HG03469 (cell line): Measurements from ENCODE around the gene TNFRSF21.

ENCODE experiments used
- ATAC-seq: cut with Tn5 transposase; IDR thresholded peaks from one replicate; pipeline ENCODE4 v1.9.1; 2021; ENCODE audit warnings: mild to moderate bottlenecking, moderate library complexity, moderate number of reproducible peaks; ENCODE audit not compliant: unreplicated experiment

Gene TNFRSF21

GRCh38 chr6:47181681-47182080 lies 128.0 kb downstream of the TNFRSF21 start:
- no peak for ATAC-seq
